Stimulated activated CD8-positive, alpha-beta memory T cell treated with anti-CD3 and anti-CD28 coated beads, Interleukin-7, amount 100 ng/mL, for 1 hour (primary cell): ENCODE results near the gene DNTT.

Source experiments
- DNase-seq, 2 donors: peaks; one replicate each; pipeline ENCODE4 v3.0.0-alpha.2; 2020; ENCODE audit warnings: low read depth in 2 of 2

DNTT gene

GRCh38 chr10:96342402-96342801 is 38.2 kb downstream of the DNTT start:
- DNase-seq, result no peak

GRCh38 chr10:96344178-96344577 is 39.9 kb downstream of the DNTT start:
- DNase-seq, result no peak

- DNase-seq, result no peak
Measured at GRCh38 chr10:96345222-96345621, 41.0 kb downstream of the DNTT start.

GRCh38 chr10:96346295-96346694 is 42.1 kb downstream of the DNTT start:
- DNase-seq, result no peak

- DNase-seq, result no peak
Measured at GRCh38 chr10:96352027-96352426, 47.8 kb downstream of the DNTT start.

- no peak for DNase-seq
Measured at GRCh38 chr10:96352582-96352981, 48.3 kb downstream of the DNTT start.

- no peak for DNase-seq
Measured at GRCh38 chr10:96357038-96357620, 52.9 kb downstream of the DNTT start.

GRCh38 chr10:96358851-96359540 is 54.8 kb downstream of the DNTT start, which contains the start of gene OPALIN:
TSS of gene OPALIN (minus strand) at chr10:96359002. CDS start at chr10:96358896, 106 bp downstream.
- DNase-seq, result no peak

- DNase-seq, result no peak
Measured at GRCh38 chr10:96359616-96360015, 55.4 kb downstream of the DNTT start.

- DNase-seq, result no peak
Measured at GRCh38 chr10:96360331-96360730, 56.1 kb downstream of the DNTT start.

GRCh38 chr10:96360766-96361165 is 56.5 kb downstream of the DNTT start:
- DNase-seq, result no peak

GRCh38 chr10:96365571-96365970 is 61.3 kb downstream of the DNTT start:
- no peak for DNase-seq

GRCh38 chr10:96366508-96366907 is 62.3 kb downstream of the DNTT start:
- no peak for DNase-seq

- DNase-seq, result no peak
Measured at GRCh38 chr10:96367470-96367869, 63.2 kb downstream of the DNTT start.

GRCh38 chr10:96368971-96369370 is 64.7 kb downstream of the DNTT start:
- no peak for DNase-seq

- DNase-seq, result no peak
Measured at GRCh38 chr10:96369890-96370583, 65.8 kb downstream of the DNTT start.

- peak in 1 of 2 donors; percentile 12 for DNase-seq
Measured at GRCh38 chr10:96370584-96371157, 66.4 kb downstream of the DNTT start.

- no peak for DNase-seq
Measured at GRCh38 chr10:96371356-96371755, 67.1 kb downstream of the DNTT start.

GRCh38 chr10:96374004-96374403 is 69.8 kb downstream of the DNTT start:
- no peak for DNase-seq

- DNase-seq, result no peak
Measured at GRCh38 chr10:96374639-96374984, 70.4 kb downstream of the DNTT start.

- DNase-seq, result peak; percentile 34 to 36
Measured at GRCh38 chr10:96374985-96375830, 71.0 kb downstream of the DNTT start.

- DNase-seq, result no peak
Measured at GRCh38 chr10:96376483-96376882, 72.2 kb downstream of the DNTT start.
